GM18519 (cell line): ENCODE measurements around the gene FAM131C.
"Not testable (repeated sequence)": the region's sequence is repeated elsewhere in the genome, so short reads cannot be mapped to it uniquely, and the experiment has no call there.

Experiments
- ATAC-seq: cut with Tn5 transposase; IDR thresholded peaks from one replicate; pipeline ENCODE4 v1.9.1; 2021; ENCODE audit warnings: mild to moderate bottlenecking, moderate library complexity; ENCODE audit not compliant: unreplicated experiment, low FRiP score

FAM131C gene

GRCh38 chr1:16107039-16107438, 33.6 kb upstream of the FAM131C start:
- not testable (repeated sequence) for ATAC-seq

- ATAC-seq, result no peak
These were observed 28.2 kb upstream of the FAM131C start for GRCh38 chr1:16101623-16102022.

DNA sequence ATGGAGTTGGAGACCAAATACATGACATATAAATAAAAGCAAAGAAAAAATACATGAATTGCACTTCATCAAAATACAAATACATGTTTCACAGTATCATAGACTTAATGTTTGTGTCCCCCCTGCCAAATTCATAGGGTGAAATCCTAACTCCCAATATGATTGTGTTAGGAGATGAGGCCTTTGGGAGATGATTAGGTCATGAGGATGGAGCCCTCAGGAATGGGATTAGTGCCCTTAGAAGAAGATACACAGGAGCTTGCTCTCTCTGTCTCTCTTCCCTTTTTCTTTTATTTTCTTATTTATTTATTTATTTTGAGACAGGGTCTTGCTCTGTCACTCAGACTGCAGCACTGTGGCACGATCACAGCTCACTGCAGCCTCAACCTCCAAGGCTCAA, 26.0 kb upstream of the FAM131C start:
- ATAC-seq, result no peak

DNA sequence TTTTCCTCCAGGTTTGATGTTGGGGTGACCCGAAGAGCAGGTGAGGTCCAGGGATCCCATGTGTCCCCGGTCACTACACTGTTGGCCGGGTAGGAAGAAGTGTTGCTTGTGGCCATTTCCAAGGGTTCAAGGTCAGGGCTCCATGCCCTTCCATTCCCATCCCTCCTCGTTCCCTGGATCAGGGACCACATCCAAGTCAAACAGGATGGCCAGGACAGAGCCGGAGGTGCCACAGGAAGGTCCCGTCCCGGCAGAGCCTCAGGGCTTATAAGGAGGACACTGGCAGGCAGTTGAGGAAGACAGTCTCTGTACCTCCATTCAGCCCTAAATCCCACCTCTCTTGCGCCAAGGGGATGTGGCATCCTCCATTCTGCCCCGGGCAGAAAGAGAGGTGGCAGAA, 22.0 kb upstream of the FAM131C start:
- no peak for ATAC-seq

- ATAC-seq, result no peak
These were observed 21.2 kb upstream of the FAM131C start for GRCh38 chr1:16094453-16095158.

GRCh38 chr1:16093611-16094010, 20.2 kb upstream of the FAM131C start:
- ATAC-seq, result no peak

- no peak for ATAC-seq
These were observed 19.6 kb upstream of the FAM131C start for GRCh38 chr1:16092923-16093511.

DNA sequence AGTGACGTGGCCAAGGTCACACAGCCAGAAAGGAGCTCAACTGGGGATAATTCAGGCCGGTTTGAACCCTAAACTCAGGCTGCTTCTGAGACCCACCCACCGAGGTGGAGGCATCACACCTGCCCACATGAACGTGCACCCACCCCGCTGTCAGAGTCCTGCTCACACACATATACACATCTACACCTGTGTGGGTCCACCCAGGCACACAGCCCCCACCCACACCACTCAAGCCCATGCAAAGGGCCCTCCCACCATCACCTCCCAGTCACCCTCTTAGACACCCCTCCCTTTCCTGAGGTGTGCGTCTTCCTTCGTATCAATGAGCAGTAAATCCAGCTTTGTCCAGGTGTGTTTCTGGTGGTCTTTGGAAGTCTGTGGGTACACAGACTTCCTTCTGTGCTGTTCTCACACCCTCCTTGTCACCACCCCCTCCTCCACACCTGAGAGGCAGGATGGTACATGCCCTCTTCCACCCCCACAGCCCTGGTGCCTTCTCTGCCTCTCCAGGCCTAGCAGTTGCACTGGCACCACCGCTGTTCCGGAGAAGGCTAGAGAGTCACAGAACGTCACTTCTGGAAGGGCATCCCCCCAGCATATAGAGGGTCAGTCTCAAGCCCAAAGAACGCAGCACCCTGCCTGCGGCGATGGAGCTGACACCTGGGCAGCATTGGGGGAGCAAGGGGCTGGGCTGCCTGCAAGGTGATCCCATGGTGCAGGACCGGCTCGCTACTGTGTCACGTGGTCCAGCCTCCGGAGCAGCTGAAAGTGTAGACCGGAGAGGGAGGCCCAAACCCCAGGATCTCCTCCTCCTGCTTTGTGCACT, 18.9 kb upstream of the FAM131C start:
- ATAC-seq, result no peak

- no peak for ATAC-seq
These were observed 17.8 kb upstream of the FAM131C start for GRCh38 chr1:16091296-16091695.

GRCh38 chr1:16090076-16090826, 16.8 kb upstream of the FAM131C start:
- ATAC-seq, result no peak

DNA sequence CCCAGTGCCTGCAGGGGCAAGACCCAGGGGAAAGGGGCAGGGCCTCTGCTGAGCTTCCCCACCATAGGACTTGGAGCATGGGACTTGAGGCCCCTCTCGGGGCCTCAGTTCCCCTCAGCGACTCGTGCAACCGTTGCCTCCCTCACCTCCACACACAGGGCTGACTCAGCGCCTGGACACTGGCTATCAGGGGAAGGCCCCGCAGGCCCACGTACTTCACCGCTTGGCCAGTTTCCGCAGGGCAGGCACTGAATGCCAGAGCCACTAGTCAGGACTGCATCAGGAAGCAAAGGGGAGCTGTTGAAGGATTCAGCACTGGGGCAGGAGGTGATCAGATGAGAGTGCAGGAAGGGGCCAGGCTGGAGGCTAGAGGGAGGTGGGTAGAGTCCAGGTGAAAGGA, 15.5 kb upstream of the FAM131C start:
- no peak for ATAC-seq

- ATAC-seq, result no peak
These were observed 15.0 kb upstream of the FAM131C start for GRCh38 chr1:16088351-16088911.

GRCh38 chr1:16087733-16088132, 14.3 kb upstream of the FAM131C start:
- ATAC-seq, result no peak

GRCh38 chr1:16085522-16085921, 12.1 kb upstream of the FAM131C start:
- ATAC-seq, result no peak

GRCh38 chr1:16083486-16083885, 10.0 kb upstream of the FAM131C start:
- no peak for ATAC-seq

DNA sequence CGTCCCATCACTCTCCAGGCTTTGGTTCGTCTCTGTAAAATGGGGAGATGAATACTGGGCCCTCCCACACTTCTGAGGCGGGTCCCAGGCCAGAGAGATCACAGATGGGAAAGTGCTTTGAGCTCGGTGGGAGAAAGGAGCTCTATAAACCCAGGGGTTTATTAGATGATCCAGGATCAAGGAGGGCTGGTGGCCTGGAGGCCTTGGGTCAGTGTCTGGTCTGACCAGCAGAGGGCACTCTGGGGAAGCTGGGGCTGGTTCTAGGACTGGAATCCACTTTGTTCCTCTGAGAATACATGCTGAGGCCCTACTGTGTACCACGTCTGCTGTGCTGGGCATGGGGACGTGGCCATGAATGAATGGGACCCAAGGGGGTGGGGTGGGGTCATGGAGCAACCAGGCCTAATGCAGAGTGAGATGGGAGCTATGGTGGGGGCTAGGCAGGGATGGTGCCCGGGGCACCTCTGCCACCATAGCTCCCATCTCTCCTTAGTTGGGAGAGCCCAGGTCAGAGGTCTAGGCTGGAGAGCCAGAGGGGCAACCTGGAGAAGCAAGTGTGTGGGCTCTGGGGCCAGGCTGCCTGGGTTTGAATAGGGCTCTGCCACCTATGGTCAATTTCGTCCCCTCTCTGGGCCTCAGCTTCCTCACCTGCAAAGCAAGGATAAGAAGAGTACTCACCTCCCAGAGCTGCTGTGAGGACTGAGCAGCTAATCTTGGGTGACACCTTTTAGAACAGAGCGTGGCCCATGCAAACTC, 9.0 kb upstream of the FAM131C start:
- no peak for ATAC-seq

DNA sequence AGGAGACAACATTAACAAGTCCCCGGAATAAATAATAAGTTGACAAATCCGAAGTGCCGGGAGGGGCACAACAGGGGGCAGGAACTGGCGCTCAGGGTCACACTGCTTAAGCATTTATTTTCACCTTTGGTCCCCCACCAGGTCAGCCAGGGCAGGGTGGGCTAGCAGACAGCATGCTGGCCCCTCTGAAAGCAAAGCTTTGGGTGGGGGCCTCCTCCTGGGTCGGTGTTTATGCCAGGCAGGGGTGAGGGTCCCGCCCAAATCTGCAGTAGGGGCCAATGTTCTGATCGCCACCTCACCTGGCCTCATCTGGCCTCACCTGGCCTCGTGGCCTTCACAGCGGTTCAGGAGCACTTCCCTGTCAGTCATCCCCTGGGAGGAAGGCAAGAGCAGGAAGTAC, 8.2 kb upstream of the FAM131C start:
- ATAC-seq, result no peak

- no peak for ATAC-seq
These were observed 7.1 kb upstream of the FAM131C start for GRCh38 chr1:16080422-16081150.
